Activated CD4-positive, alpha-beta memory T cell treated with anti-CD3 and anti-CD28 coated beads, Interleukin-2, amount 10 ng/mL, durations not matched to agents 7 days and 5 days (primary cell): Measurements from ENCODE around the gene TAF7. TPM values are rescaled to one million over a fixed set of nuclear protein-coding genes. Genes with fewer than 3 reads are reported as not detected.
"Not testable (repeated sequence)": the region's sequence is repeated elsewhere in the genome, so short reads cannot be mapped to it uniquely, and the experiment has no call there.

Experiments
- CTCF ChIA-PET: fragments of 350-600 bp; sonication (Branson Sonifier 250); formaldehyde crosslinking; loops from one replicate; lab custom pipeline; 2021; ENCODE audit warnings: antibody characterized with exemption, inconsistent platforms; lab: Charles Lee
- POLR2A ChIA-PET: fragments of 350-600 bp; sonication (Branson Sonifier 250); formaldehyde crosslinking; loops from one replicate; lab custom pipeline; 2021; ENCODE audit warnings: antibody characterized with exemption; lab: Charles Lee
- DNase-seq: peaks from one replicate; pipeline ENCODE4 v3.0.0-alpha.2; 2020
- H3K27ac Mint-ChIP-seq: one replicate; pipeline ENCODE4 v1.8.0; 2021; ENCODE audit warnings: mild to moderate bottlenecking, mixed read lengths
- H3K27me3 Mint-ChIP-seq: one replicate; pipeline ENCODE4 v1.8.0; 2021; ENCODE audit warnings: mixed read lengths
- H3K36me3 Mint-ChIP-seq: one replicate; pipeline ENCODE4 v1.8.0; 2021; ENCODE audit warnings: low read depth, mixed read lengths
- H3K4me1 Mint-ChIP-seq: one replicate; pipeline ENCODE4 v1.8.0; 2021; ENCODE audit warnings: mixed read lengths
- H3K4me3 Mint-ChIP-seq: one replicate; pipeline ENCODE4 v1.8.0; 2021; ENCODE audit warnings: mild to moderate bottlenecking, mixed read lengths
- H3K9me3 Mint-ChIP-seq: one replicate; pipeline ENCODE4 v1.8.0; 2021; ENCODE audit warnings: mixed read lengths
- total RNA-seq, 2 experiments: library from RNA; stranded (reverse); gene quantifications; one replicate each; pipeline ENCODE4 v1.2.3, GENCODE V29; 2021

The TAF7 gene
- total RNA-seq, 2 experiments from 2014 or later = 74.3 to 75.1 TPM

DNA sequence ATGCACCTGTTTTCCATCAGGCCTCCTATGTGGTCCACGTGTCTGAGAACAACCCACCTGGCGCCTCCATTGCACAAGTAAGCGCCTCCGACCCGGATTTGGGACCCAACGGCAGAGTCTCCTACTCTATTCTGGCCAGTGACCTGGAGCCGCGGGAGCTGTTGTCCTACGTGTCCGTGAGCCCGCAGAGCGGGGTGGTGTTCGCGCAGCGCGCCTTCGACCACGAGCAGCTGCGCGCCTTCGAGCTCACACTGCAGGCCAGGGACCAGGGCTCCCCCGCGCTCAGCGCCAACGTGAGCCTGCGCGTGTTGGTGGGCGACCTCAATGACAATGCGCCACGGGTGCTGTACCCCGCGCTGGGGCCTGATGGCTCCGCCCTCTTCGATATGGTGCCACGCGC lies 31.0 kb upstream of the TAF7 start:
- DNase-seq = no peak
- Mint-ChIP-seq H3K36me3 (peaks cover 5% of the 10 kb centered on the region), H3K27ac (no peak overlapping the region), H3K9me3 (peaks cover 12% of the 10 kb centered on the region), H3K4me1 (peaks cover 2% of the 10 kb centered on the region), H3K27me3 (peaks cover 14% of the 10 kb centered on the region), H3K4me3 (no peak overlapping the region)
- ChIA-PET POLR2A (no interaction called here), CTCF (no interaction called here)

DNA sequence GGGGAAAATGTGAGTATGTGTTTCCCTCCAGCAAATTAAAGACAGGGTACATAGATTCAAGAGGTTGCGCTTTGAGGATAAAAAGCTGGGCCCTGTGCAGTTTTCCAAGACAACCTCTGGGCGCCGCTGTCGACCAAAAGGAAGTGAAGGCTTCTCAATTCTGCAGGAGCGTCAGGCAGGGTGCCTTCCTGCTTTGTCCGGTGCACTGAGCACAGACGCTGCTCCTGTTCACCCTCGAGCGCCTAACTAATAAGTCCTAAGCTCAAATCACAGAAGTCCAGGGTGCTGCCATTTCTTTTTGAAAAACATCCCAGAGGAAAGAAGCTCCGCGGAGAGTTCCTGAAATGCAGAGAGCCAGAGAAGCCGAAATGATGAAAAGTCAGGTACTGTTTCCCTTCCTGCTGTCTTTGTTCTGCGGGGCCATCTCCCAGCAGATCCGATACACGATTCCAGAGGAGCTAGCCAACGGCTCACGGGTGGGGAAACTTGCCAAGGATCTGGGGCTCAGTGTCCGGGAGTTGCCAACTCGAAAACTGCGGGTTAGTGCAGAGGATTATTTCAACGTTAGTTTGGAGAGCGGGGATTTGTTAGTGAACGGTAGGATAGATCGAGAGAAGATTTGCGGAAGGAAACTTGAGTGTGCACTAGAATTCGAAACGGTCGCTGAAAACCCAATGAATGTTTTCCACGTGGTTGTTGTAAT lies 29.5 kb upstream of the TAF7 start, which contains the start of gene PCDHGB1:
Gene PCDHGB1, plus strand, starts transcription at position 183 of the 703 bp plus-strand sequence. Its CDS starts 162 bp downstream, at position 345.
- Mint-ChIP-seq H3K27me3 (peaks cover 10% of the 10 kb centered on the region), H3K36me3 (peaks cover 8% of the 10 kb centered on the region), H3K9me3 (peaks cover 20% of the 10 kb centered on the region), H3K4me3 (no peak within 1 kb of the TSS), H3K4me1 (peaks cover 2% of the 10 kb centered on the region), H3K27ac (no peak within 1 kb of the TSS)
- CTCF ChIA-PET = interaction anchor here (0.9 to 1.4 kb wide), 8 partner anchors 19 to 214 kb away, joined by 3 to 4 read pairs (median 3); partner anchors contain the start of genes PCDHGA1, PCDHGB3, PCDHGB7 and TAF7
- POLR2A ChIA-PET = interaction anchor here (1.0 kb wide), 1 partner anchor 29 kb away, joined by 3 read pairs; the partner anchor contains the start of gene TAF7
- DNase-seq = peak; percentile 47

DNA sequence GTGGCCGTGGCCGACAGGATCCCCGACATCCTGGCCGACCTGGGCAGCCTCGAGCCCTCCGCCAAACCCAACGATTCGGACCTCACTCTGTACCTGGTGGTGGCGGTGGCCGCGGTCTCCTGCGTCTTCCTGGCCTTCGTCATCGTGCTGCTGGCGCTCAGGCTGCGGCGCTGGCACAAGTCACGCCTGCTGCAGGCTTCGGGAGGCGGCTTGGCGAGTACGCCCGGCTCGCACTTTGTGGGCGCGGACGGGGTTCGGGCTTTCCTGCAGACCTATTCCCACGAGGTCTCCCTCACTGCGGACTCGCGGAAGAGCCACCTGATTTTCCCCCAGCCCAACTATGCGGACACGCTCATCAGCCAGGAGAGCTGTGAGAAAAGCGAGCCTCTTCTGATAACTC lies 25.4 kb upstream of the TAF7 start:
- H3K27me3 Mint-ChIP-seq, CTCF ChIA-PET, H3K36me3 Mint-ChIP-seq, H3K27ac Mint-ChIP-seq, POLR2A ChIA-PET, H3K4me3 Mint-ChIP-seq, DNase-seq, H3K4me1 Mint-ChIP-seq: not testable (repeated sequence)
- peaks cover 27% of the 10 kb centered on the region for H3K9me3 Mint-ChIP-seq

DNA sequence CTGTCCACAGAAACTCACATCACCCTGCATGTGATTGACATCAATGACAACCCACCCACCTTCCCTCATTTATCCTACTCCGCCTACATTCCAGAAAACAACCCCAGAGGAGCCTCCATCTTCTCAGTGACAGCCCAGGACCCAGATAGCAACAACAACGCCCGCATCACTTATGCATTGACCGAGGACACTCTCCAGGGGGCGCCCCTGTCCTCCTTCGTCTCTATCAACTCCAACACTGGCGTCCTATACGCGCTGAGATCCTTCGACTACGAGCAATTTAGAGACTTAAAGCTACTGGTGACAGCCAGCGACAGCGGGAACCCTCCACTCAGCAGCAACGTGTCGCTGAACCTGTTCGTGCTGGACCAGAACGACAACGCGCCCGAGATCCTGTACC lies 24.7 kb upstream of the TAF7 start:
- H3K36me3 Mint-ChIP-seq = peaks cover 7% of the 10 kb centered on the region
- CTCF ChIA-PET = no interaction called here

DNA sequence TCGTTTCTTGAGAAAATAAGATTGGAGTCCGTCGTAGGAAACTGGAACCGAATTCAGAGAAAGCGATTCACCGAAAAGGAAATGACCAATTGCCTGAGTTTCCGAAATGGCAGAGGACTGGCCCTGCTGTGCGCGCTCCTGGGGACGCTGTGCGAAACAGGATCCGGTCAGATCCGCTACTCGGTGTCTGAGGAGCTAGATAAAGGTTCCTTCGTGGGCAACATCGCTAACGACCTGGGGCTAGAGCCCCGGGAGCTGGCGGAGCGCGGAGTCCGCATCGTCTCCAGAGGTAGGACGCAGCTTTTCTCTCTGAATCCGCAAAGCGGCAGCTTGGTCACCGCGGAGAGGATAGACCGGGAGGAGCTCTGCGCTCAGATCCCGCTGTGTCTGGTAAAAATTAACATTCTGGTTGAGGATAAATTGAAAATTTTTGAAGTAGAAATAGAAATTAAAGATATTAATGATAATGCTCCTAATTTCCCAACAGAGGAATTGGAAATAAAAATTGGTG lies 23.4 kb upstream of the TAF7 start:
- H3K9me3 Mint-ChIP-seq = peaks cover 31% of the 10 kb centered on the region
- no peak overlapping the region for H3K27ac Mint-ChIP-seq
- DNase-seq = no peak
- peaks cover 5% of the 10 kb centered on the region for H3K27me3 Mint-ChIP-seq
- peaks cover 5% of the 10 kb centered on the region for H3K36me3 Mint-ChIP-seq
- H3K4me3 Mint-ChIP-seq = peak overlapping the region; percentile 44
- no peaks in the 10 kb centered on the region for H3K4me1 Mint-ChIP-seq
- ChIA-PET CTCF (interaction anchor here (0.9 to 2.7 kb wide), 3 partner anchors 24 to 77 kb away, joined by 3 to 12 read pairs (median 3); partner anchors contain the start of gene TAF7), POLR2A (no interaction called here)

More for the DNA sequence above, 24.7 kb upstream of the TAF7 start:
- DNase-seq = no peak
- POLR2A ChIA-PET = no interaction called here
- peaks cover 27% of the 10 kb centered on the region for H3K9me3 Mint-ChIP-seq
- H3K4me3 Mint-ChIP-seq = no peak overlapping the region
- H3K27me3 Mint-ChIP-seq = peaks cover 3% of the 10 kb centered on the region
- H3K4me1 Mint-ChIP-seq = peaks cover 2% of the 10 kb centered on the region
- H3K27ac Mint-ChIP-seq = no peak overlapping the region

DNA sequence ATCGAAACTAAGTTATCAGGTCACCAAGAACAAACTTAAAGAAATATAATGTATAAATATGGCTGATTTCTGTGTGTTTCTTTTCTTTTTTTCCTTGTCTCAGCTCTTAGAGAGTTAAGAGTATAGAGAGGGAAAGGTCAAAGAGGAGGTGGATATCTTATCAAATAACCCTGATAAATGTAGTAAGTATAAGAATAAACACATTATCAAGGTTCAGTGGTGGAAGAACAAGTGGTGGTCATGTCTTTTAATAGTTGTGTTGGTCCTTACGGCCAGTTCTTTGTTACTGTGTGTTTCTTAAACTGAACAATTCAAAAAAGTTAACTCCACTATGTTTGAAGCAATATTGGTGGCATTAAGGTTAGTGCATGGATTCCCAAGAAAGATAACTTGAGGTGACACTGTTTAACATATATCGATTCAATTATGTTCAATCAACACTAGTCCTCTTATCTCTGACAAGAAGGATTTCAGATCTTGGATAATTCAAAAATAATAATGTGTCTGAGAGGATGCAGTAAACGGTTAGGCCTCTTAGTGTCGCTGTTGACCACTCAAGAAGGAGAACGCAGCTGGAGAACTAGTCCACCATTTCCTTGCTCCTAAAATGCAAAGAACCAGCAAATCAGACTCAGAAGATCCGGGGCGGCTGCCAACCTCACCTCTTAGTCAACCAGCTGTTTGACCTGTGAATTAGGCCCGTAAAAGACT lies 22.8 kb upstream of the TAF7 start, which contains the start of gene PCDHGA3:
Gene PCDHGA3, plus strand, starts transcription at position 588 of the 711 bp plus-strand sequence. CDS start 205 bp downstream, outside the sequence.
- peaks cover 5% of the 10 kb centered on the region for H3K36me3 Mint-ChIP-seq
- ChIA-PET CTCF (interaction anchor here (0.5 to 2.7 kb wide), 5 partner anchors 13 to 78 kb away, joined by 3 to 12 read pairs (median 3); partner anchors contain the start of gene TAF7), POLR2A (interaction anchor here (0.6 kb wide), 1 partner anchor 59 kb away, joined by 3 read pairs; no protein-coding TSS in a partner anchor)
- H3K4me3 Mint-ChIP-seq = peak within 1 kb of the TSS; percentile 44
- H3K27ac Mint-ChIP-seq = no peak within 1 kb of the TSS
- peaks cover 31% of the 10 kb centered on the region for H3K9me3 Mint-ChIP-seq
- no peaks in the 10 kb centered on the region for H3K4me1 Mint-ChIP-seq
- no peak for DNase-seq
- peaks cover 9% of the 10 kb centered on the region for H3K27me3 Mint-ChIP-seq

DNA sequence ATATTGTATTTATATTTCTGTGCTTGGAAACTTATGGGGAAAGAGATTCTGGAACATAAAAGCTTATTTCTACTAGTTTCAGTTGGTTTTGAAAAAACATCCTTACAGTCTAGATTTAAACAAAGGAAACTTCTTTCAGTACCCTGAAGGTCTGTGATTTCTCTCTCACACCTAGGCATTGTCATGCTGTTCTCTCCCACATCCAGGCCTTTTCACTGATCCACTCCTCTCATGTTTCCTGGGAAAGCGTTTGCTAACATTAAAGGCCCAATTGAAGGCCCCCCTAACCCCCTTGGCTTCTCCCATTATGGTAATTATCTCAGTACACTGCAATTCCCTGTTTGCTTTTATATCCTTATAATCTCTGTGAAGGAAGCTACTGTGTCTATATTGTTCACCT lies 22.2 kb upstream of the TAF7 start:
- Mint-ChIP-seq H3K4me3 (no peak overlapping the region), H3K27ac (no peak overlapping the region), H3K9me3 (peaks cover 31% of the 10 kb centered on the region), H3K27me3 (peaks cover 13% of the 10 kb centered on the region), H3K4me1 (no peaks in the 10 kb centered on the region), H3K36me3 (peaks cover 5% of the 10 kb centered on the region)
- ChIA-PET POLR2A (interaction anchor here (0.6 kb wide), 2 partner anchors 59 to 92 kb away, joined by 3 read pairs; no protein-coding TSS in a partner anchor), CTCF (interaction anchor here (1.7 to 2.7 kb wide), 2 partner anchors 22 to 79 kb away, joined by 3 to 12 read pairs; partner anchors contain the start of gene TAF7)
- no peak for DNase-seq

DNA sequence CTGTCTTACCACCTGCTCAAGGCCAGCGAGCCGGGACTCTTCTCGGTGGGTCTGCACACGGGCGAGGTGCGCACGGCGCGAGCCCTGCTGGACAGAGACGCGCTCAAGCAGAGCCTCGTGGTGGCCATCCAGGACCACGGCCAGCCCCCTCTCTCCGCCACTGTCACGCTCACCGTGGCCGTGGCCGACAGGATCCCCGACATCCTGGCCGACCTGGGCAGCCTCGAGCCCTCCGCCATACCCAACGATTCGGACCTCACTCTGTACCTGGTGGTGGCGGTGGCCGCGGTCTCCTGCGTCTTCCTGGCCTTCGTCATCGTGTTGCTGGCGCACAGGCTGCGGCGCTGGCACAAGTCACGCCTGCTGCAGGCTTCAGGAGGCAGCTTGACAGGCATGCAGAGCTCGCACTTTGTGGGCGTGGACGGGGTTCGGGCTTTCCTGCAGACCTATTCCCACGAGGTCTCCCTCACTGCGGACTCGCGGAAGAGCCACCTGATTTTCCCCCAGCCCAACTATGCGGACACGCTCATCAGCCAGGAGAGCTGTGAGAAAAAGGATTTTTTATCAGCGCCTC lies 20.3 kb upstream of the TAF7 start:
- H3K4me3 Mint-ChIP-seq, H3K36me3 Mint-ChIP-seq, H3K4me1 Mint-ChIP-seq, POLR2A ChIA-PET, CTCF ChIA-PET, H3K27ac Mint-ChIP-seq, DNase-seq: not testable (repeated sequence)
- Mint-ChIP-seq H3K9me3 (peaks cover 25% of the 10 kb centered on the region), H3K27me3 (peaks cover 14% of the 10 kb centered on the region)

DNA sequence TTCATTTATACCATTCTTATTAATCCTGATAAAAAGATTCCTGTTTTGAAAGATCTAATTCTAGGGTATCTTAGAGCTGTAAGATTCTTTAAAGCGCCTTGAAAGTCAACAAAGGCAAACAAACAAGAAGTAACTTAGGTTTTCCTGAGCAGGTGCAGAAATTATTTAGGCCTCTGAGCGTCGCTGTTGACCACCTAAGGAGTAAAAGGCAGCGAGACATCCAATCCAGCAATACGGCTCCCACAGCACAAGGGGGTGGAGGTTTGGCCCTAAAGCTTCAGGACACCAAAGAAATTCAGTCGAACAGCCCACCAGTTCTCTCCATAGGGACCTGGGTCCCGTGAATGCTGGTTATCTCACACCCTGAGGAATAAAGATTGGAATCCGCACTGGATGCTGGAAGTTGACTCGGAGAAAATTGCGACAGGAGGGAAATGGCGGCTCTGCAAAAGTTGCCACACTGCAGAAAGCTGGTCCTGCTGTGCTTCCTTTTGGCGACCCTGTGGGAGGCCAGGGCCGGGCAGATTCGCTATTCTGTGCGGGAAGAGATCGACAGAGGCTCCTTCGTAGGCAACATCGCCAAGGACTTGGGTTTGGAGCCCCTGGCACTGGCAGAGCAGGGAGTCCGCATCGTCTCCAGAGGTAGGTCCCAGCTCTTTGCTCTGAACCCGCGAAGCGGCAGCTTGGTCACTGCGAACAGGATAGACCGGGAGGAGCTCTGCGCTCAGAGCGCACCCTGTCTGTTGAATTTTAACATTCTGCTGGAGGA lies 18.1 kb upstream of the TAF7 start, which contains the start of gene PCDHGA2:
Gene PCDHGA2, plus strand, starts transcription at position 223 of the 769 bp plus-strand sequence.
- ChIA-PET CTCF (interaction anchor here (0.7 to 2.9 kb wide), 6 partner anchors 8 to 174 kb away, joined by 3 to 14 read pairs (median 4); partner anchors contain the start of genes PCDHGA1, PCDHGA10 and TAF7), POLR2A (interaction anchor here (1.0 kb wide), 1 partner anchor 18 kb away, joined by 5 read pairs; the partner anchor contains the start of gene TAF7)
- peaks cover 26% of the 10 kb centered on the region for H3K27me3 Mint-ChIP-seq
- H3K27ac Mint-ChIP-seq = no peak within 1 kb of the TSS
- H3K9me3 Mint-ChIP-seq = peaks cover 20% of the 10 kb centered on the region
- DNase-seq = no peak
- H3K4me3 Mint-ChIP-seq = no peak within 1 kb of the TSS
- H3K36me3 Mint-ChIP-seq = no peaks in the 10 kb centered on the region
- H3K4me1 Mint-ChIP-seq = no peaks in the 10 kb centered on the region

DNA sequence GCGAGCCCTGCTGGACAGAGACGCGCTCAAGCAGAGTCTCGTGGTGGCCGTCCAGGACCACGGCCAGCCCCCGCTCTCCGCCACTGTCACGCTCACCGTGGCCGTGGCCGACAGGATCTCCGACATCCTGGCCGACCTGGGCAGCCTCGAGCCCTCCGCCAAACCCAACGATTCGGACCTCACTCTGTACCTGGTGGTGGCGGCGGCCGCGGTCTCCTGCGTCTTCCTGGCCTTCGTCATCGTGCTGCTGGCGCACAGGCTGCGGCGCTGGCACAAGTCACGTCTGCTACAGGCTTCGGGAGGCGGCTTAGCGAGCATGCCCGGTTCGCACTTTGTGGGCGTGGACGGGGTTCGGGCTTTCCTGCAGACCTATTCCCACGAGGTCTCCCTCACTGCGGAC lies 12.0 kb upstream of the TAF7 start:
- Mint-ChIP-seq H3K27me3 (peaks cover 30% of the 10 kb centered on the region), H3K9me3 (peaks cover 15% of the 10 kb centered on the region)
- DNase-seq, H3K36me3 Mint-ChIP-seq, H3K4me3 Mint-ChIP-seq, CTCF ChIA-PET, H3K4me1 Mint-ChIP-seq, H3K27ac Mint-ChIP-seq: not testable (repeated sequence)
- POLR2A ChIA-PET = interaction anchor here (3.9 kb wide), 1 partner anchor 13 kb away, joined by 16 read pairs; the partner anchor contains the start of gene TAF7

DNA sequence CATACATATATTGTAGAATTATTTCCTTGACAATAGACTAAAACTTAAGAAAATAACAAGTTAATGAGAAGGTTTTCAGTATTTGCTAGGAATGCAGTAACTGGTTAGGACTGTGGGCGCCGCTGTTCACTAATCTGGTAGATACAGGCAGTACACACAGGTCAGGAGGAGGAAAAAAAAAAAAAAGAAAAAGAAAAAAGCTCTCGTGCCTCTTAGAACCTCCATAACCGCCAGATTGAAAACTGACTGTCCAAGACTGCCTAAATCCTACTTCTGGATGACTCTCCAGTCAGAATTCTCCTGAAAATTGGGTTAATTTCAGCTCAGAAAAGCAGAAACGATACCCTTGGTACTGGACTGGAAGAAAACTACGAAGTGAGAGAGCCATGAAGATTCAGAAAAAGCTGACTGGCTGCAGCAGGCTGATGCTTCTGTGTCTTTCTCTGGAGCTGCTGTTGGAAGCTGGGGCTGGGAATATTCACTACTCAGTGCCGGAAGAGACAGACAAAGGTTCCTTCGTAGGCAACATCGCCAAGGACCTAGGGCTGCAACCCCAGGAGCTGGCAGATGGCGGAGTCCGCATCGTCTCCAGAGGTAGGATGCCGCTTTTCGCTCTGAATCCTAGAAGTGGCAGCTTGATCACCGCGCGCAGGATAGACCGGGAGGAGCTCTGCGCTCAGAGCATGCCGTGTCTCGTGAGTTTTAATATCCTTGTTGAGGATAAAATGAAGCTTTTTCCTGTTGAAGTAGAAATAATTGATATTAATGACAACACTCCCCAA lies 9.9 kb upstream of the TAF7 start, which contains the start of gene PCDHGA1:
Gene PCDHGA1, plus strand, starts transcription at position 216 of the 782 bp plus-strand sequence.
- Mint-ChIP-seq H3K4me1 (peaks cover 5% of the 10 kb centered on the region), H3K4me3 (no peak within 1 kb of the TSS), H3K27ac (no peak within 1 kb of the TSS), H3K36me3 (peaks cover 4% of the 10 kb centered on the region), H3K27me3 (peaks cover 30% of the 10 kb centered on the region), H3K9me3 (peaks cover 13% of the 10 kb centered on the region)
- POLR2A ChIA-PET = interaction anchor here (2.4 kb wide), 1 partner anchor 10 kb away, joined by 19 read pairs; the partner anchor contains the start of gene TAF7
- peak; percentile 39 for DNase-seq
- CTCF ChIA-PET = interaction anchor here (0.7 to 4.0 kb wide), 10 partner anchors 9 to 993 kb away, joined by 3 to 30 read pairs (median 3); partner anchors contain the start of genes PCDHGA10, PCDHGA3, PCDHGB1 and PCDHGB3
